ENCODE data around the gene EIF3L. TPM values are rescaled to one million over a fixed set of nuclear protein-coding genes. Genes with fewer than 3 reads are reported as not detected.

Gene EIF3L
- total RNA-seq, 1 donor from 2014 or later, result 732 TPM

DNA sequence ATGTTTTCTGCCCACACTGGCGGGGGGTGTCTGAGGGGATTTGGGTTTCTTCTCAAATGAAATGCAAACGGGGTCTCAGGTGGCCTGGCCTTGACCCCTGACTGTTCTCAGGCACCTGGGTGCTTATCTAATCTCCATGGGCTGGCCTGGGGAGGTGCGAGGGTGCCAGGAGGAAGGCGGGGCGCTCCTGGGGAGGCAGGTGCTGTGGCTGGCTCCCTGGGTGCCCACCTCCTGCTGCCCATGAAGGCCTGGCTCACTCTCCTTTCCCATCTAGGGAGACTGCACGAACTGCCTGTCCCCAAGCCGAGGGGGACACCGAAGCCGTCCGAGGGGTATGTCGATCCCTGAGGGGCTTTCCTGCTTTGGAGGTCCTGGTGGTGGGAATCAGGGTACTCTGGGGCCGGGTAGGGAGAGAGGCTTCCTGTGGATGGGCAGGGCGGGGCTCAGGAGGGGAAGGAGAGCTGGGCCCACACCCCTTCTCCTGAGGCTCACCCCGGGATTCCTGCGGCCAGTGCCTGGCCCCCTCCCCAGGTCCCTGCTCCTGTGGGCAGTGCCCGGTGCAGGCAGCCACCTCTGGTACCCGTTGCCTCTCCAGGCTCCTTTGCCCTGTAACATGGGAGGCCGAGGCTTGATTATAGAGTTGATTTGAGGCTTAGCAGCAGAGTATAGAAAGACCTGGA is 75.3 kb downstream of the EIF3L start:
- no peak overlapping the region for H3K27ac Mint-ChIP-seq (ENCODE audit: unreplicated experiment)

DNA sequence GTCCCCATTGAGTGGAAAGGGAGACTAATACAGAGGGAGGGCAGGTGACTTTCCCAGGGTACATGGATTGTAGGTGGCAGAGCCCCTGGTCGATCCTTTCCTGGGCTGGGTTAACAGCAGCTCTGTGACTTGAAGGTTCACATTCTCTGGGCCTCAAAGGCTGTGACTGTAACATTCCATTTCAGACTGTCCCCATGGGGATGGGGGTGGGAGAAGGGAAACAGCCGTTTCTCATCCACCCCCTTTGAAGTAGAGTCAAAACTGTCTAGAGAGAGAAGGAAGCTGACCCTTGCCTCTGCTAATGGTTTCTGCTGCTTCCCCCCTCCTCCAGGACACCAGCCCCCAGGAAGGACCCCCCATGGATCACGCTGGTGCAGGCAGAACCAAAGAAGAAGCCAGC is 76.1 kb downstream of the EIF3L start:
- no peak for DNase-seq (ENCODE audit: low spot score)
- TF ChIP-seq, protein P1, sequence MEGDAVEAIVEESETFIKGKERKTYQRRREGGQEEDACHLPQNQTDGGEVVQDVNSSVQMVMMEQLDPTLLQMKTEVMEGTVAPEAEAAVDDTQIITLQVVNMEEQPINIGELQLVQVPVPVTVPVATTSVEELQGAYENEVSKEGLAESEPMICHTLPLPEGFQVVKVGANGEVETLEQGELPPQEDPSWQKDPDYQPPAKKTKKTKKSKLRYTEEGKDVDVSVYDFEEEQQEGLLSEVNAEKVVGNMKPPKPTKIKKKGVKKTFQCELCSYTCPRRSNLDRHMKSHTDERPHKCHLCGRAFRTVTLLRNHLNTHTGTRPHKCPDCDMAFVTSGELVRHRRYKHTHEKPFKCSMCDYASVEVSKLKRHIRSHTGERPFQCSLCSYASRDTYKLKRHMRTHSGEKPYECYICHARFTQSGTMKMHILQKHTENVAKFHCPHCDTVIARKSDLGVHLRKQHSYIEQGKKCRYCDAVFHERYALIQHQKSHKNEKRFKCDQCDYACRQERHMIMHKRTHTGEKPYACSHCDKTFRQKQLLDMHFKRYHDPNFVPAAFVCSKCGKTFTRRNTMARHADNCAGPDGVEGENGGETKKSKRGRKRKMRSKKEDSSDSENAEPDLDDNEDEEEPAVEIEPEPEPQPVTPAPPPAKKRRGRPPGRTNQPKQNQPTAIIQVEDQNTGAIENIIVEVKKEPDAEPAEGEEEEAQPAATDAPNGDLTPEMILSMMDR (IDR thresholded peaks at IDR 0.05; ENCODE audit: unreplicated experiment), result no peak
- peaks cover 7% of the 10 kb centered on the region for H3K27me3 Mint-ChIP-seq (ENCODE audit: unreplicated experiment)
- H3K4me3 Mint-ChIP-seq (ENCODE audit: unreplicated experiment), result no peak overlapping the region
- H3K9me3 Mint-ChIP-seq (ENCODE audit: unreplicated experiment), result no peaks in the 10 kb centered on the region
- peaks cover 27% of the 10 kb centered on the region for H3K36me3 Mint-ChIP-seq (ENCODE audit: low read depth, unreplicated experiment)
- H3K4me1 Mint-ChIP-seq (ENCODE audit: unreplicated experiment), result peaks cover 3% of the 10 kb centered on the region
- no peak overlapping the region for H3K27ac Mint-ChIP-seq (ENCODE audit: unreplicated experiment)

More for the DNA sequence above, 75.3 kb downstream of the EIF3L start:
- Mint-ChIP-seq H3K9me3 (ENCODE audit: unreplicated experiment) (no peaks in the 10 kb centered on the region), H3K27me3 (ENCODE audit: unreplicated experiment) (peaks cover 7% of the 10 kb centered on the region), H3K36me3 (ENCODE audit: low read depth, unreplicated experiment) (peaks cover 32% of the 10 kb centered on the region), H3K4me3 (ENCODE audit: unreplicated experiment) (no peak overlapping the region), H3K4me1 (ENCODE audit: unreplicated experiment) (peaks cover 3% of the 10 kb centered on the region)
- TF ChIP-seq, protein P1 (IDR thresholded peaks at IDR 0.05; ENCODE audit: unreplicated experiment), result no peak
- DNase-seq (ENCODE audit: low spot score), result no peak

GRCh38 chr22:37925767-37926166 is 76.5 kb downstream of the EIF3L start:
- peaks cover 3% of the 10 kb centered on the region for H3K4me1 Mint-ChIP-seq (ENCODE audit: unreplicated experiment)
- no peak overlapping the region for H3K4me3 Mint-ChIP-seq (ENCODE audit: unreplicated experiment)
- H3K27me3 Mint-ChIP-seq (ENCODE audit: unreplicated experiment), result peaks cover 7% of the 10 kb centered on the region
- H3K36me3 Mint-ChIP-seq (ENCODE audit: low read depth, unreplicated experiment), result peaks cover 27% of the 10 kb centered on the region
- TF ChIP-seq, protein P1 (IDR thresholded peaks at IDR 0.05; ENCODE audit: unreplicated experiment), result no peak
- DNase-seq (ENCODE audit: low spot score), result no peak
- H3K9me3 Mint-ChIP-seq (ENCODE audit: unreplicated experiment), result no peaks in the 10 kb centered on the region
- no peak overlapping the region for H3K27ac Mint-ChIP-seq (ENCODE audit: unreplicated experiment)

DNA sequence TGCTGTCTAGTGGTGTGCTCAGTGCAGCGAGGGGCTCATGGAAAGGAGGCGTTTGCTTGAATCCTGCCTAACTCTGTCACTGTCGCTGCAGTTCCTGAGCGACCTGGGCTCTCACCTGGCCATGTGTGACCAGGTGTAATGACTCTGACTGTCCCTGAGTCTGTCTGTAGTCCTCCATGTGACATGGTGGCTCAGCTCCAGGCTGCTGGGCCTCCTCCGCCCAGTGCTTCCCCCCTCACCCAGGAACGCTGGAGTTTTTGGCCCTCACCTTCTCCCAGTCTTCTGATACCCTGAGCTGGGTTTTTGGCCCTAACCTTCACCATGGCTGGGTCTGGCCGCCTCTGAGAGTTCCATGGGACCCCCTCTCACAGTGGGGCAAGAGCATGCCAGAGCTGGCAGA is 77.1 kb downstream of the EIF3L start:
- Mint-ChIP-seq H3K4me1 (ENCODE audit: unreplicated experiment) (peaks cover 3% of the 10 kb centered on the region), H3K4me3 (ENCODE audit: unreplicated experiment) (no peak overlapping the region), H3K27me3 (ENCODE audit: unreplicated experiment) (peaks cover 7% of the 10 kb centered on the region), H3K27ac (ENCODE audit: unreplicated experiment) (no peak overlapping the region), H3K9me3 (ENCODE audit: unreplicated experiment) (no peaks in the 10 kb centered on the region), H3K36me3 (ENCODE audit: low read depth, unreplicated experiment) (peaks cover 27% of the 10 kb centered on the region)
- DNase-seq (ENCODE audit: low spot score), result no peak
- TF ChIP-seq, protein P1 (IDR thresholded peaks at IDR 0.05; ENCODE audit: unreplicated experiment), result no peak

DNA sequence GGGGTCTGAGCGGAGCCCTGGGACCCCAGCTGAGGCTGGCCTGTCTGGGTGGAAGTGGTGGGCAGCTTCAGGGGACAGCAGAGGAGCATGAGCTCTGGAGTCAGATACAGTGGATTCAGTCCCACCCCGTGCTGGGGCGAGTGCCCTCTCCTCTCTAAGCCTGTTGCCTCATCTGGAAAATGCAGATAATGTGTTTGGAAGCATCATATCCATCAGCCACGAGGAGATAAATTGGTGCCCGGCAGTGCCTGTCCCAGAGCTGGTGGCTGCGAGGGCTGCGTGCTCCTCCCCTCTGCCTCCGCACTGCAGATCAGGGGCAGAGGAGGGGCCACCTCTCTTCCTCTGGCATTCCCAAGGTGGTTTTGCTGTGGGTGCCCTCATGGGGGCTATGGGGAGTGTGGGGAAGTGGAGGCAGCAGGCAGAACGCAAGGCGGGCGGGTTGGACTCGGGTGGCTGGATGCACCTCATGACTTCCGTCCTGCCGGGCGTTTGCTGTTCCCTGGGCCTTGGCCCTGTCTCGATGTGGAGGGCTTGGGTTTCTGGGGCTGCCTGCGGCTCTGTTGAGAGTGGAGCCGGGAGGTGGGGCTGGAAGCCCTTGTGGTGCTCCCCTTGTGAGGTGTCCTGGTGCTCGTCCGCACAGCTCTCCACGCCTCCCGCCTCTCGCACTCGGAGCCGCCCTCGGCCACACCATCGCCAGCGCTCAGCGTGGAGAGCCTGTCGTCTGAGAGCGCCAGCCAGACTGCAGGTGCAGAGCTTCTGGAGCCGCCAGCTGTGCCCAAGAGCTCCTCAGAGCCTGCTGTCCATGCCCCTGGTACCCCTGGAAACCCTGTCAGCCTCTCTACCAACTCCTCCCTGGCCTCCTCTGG is 77.8 kb downstream of the EIF3L start:
- peaks cover 5% of the 10 kb centered on the region for H3K4me1 Mint-ChIP-seq (ENCODE audit: unreplicated experiment)
- no peak for DNase-seq (ENCODE audit: low spot score)
- H3K27ac Mint-ChIP-seq (ENCODE audit: unreplicated experiment), result no peak overlapping the region
- H3K9me3 Mint-ChIP-seq (ENCODE audit: unreplicated experiment), result no peaks in the 10 kb centered on the region
- H3K27me3 Mint-ChIP-seq (ENCODE audit: unreplicated experiment), result peaks cover 7% of the 10 kb centered on the region
- peaks cover 29% of the 10 kb centered on the region for H3K36me3 Mint-ChIP-seq (ENCODE audit: low read depth, unreplicated experiment)
- no peak overlapping the region for H3K4me3 Mint-ChIP-seq (ENCODE audit: unreplicated experiment)
- TF ChIP-seq, protein P1 (IDR thresholded peaks at IDR 0.05; ENCODE audit: unreplicated experiment), result no peak
